GM23248 (cell line): ENCODE results near the gene SOX6. TPM values are rescaled to one million over a fixed set of nuclear protein-coding genes. Genes with fewer than 3 reads are reported as not detected.

ENCODE experiments used
- DNase-seq: peaks from one replicate; pipeline ENCODE4 v3.0.0-alpha.2; 2015
- H2AFZ ChIP-seq: fragments of 200-600 bp; sonication (generic); 2 replicates; pipeline ENCODE4 v1.6.1; 2016; ENCODE audit warnings: antibody characterized with exemption
- H3F3A ChIP-seq: fragments of 200-600 bp; sonication (generic); 2 replicates; pipeline ENCODE4 v1.6.1; 2016; ENCODE audit warnings: mild to moderate bottlenecking, antibody characterized with exemption, mixed run types; ENCODE audit not compliant: insufficient read depth
- H3K27ac ChIP-seq: fragments of 200-600 bp; sonication (generic); 2 replicates; pipeline ENCODE4 v1.5.1; 2016; ENCODE audit warnings: mild to moderate bottlenecking
- H3K27me3 ChIP-seq: fragments of 200-600 bp; sonication (generic); replicated peaks from 2 replicates; pipeline ENCODE4 v1.6.1; 2016; ENCODE audit warnings: mild to moderate bottlenecking; ENCODE audit not compliant: insufficient read depth
- H3K36me3 ChIP-seq: fragments of 200-600 bp; sonication (generic); 2 replicates; pipeline ENCODE4 v1.6.1; 2016; ENCODE audit warnings: low read depth, mild to moderate bottlenecking
- H3K4me1 ChIP-seq: fragments of 200-600 bp; sonication (generic); 2 replicates; pipeline ENCODE4 v1.6.1; 2016; ENCODE audit warnings: mild to moderate bottlenecking; ENCODE audit not compliant: insufficient read depth
- H3K4me2 ChIP-seq: fragments of 200-600 bp; sonication (generic); one replicate; pipeline ENCODE4 v1.6.1; 2016; ENCODE audit warnings: mild to moderate bottlenecking; ENCODE audit not compliant: unreplicated experiment
- H3K4me3 ChIP-seq: fragments of 200-600 bp; sonication (generic); 2 replicates; pipeline ENCODE4 v1.5.1; 2016; ENCODE audit warnings: mild to moderate bottlenecking
- H3K79me2 ChIP-seq: fragments of 200-600 bp; sonication (generic); 2 replicates; pipeline ENCODE4 v1.6.1; 2016; ENCODE audit warnings: mild to moderate bottlenecking; ENCODE audit not compliant: insufficient read depth
- H3K9ac ChIP-seq: fragments of 200-600 bp; sonication (generic); 2 replicates; pipeline ENCODE4 v1.6.1; 2016; ENCODE audit warnings: mild to moderate bottlenecking
- H3K9me2 ChIP-seq: fragments of 200-600 bp; sonication (generic); 2 replicates; pipeline ENCODE4 v1.6.1; 2016; ENCODE audit warnings: mixed run types, mild to moderate bottlenecking, moderate library complexity; ENCODE audit not compliant: insufficient read depth
- H3K9me3 ChIP-seq: fragments of 200-600 bp; sonication (generic); one replicate; pipeline ENCODE4 v1.6.1; 2017; ENCODE audit warnings: low read depth
- H4K20me1 ChIP-seq: fragments of 200-600 bp; sonication (generic); 2 replicates; pipeline ENCODE4 v1.6.0; 2016; ENCODE audit not compliant: insufficient read depth
- EZH2 ChIP-seq: fragments of 200-600 bp; sonication (generic); IDR thresholded peaks from 2 replicates; pipeline ENCODE4 v1.6.1; 2018; ENCODE audit warnings: antibody characterized with exemption, mild to moderate bottlenecking; ENCODE audit not compliant: insufficient read depth, poor library complexity, severe bottlenecking
- EZH2phosphoT487 ChIP-seq: fragments of 200-600 bp; sonication (generic); IDR thresholded peaks from 2 replicates; pipeline ENCODE4 v1.6.1; 2018; ENCODE audit warnings: antibody characterized with exemption, moderate library complexity, mild to moderate bottlenecking, low read depth; ENCODE audit not compliant: insufficient read depth
- WGBS, 2 experiments: methylation state at CpG; one replicate each; pipeline ENCODE4 v1.1.6; 2015 to 2017; ENCODE audit warnings: low lambda C conversion rate in 2 of 2, low coverage in 1 of 2; ENCODE audit errors: missing lambda C conversion rate in 2 of 2; 5-methylcytosine and 5-hydroxymethylcytosine counted together
- in situ Hi-C: fragments of 300-500 bp; cut with MboI; formaldehyde crosslinking; loops from 2 replicates; pipeline ENCODE4 v1.15.0; 2020
- polyA plus RNA-seq: library from polyadenylated mRNA; unstranded; fragments of >200 nt; fragmentation: Nextera tagmentation; extraction: Ambion mirVana; gene quantifications from 2 replicates; pipeline ENCODE4 v1.2.1, GENCODE V29; 2016
- total RNA-seq: library from RNA; depleted of rRNA; stranded (reverse); fragments of >200 nt; shearing (Covaris generic); gene quantifications from 2 replicates; pipeline ENCODE4 v1.2.3, GENCODE V29; 2014

The SOX6 gene
- total and polyA plus RNA-seq, 2 experiments from 2014 or later: under 0.01 to 0.49 TPM

GRCh38 chr11:15933886-15934625, 422.3 kb downstream of the SOX6 start:
- H3K4me3 ChIP-seq: no peak overlapping the region
- H2AFZ ChIP-seq: no peak overlapping the region
- peaks cover 4% of the 10 kb centered on the region for H3K27me3 ChIP-seq
- H3K4me2 ChIP-seq: no peak overlapping the region
- no peak for DNase-seq
- 34 to 37% methylated on average over 7 of the region's 7 CpGs for WGBS, 2 experiments
- no peaks in the 10 kb centered on the region for H3K9me2 ChIP-seq
- no peaks in the 10 kb centered on the region for H3F3A ChIP-seq
- TF ChIP-seq EZH2: no peak
- no peak for TF ChIP-seq EZH2phosphoT487
- no peaks in the 10 kb centered on the region for H3K36me3 ChIP-seq
- H3K9me3 ChIP-seq: no peaks in the 10 kb centered on the region
- no peaks in the 10 kb centered on the region for H3K4me1 ChIP-seq
- H4K20me1 ChIP-seq: no peaks in the 10 kb centered on the region
- no peak overlapping the region for H3K27ac ChIP-seq
- in situ Hi-C loops: no loop called here
- no peaks in the 10 kb centered on the region for H3K79me2 ChIP-seq
- H3K9ac ChIP-seq: no peak overlapping the region

GRCh38 chr11:15932417-15932816, 423.9 kb downstream of the SOX6 start:
- no peak for TF ChIP-seq EZH2
- TF ChIP-seq EZH2phosphoT487: no peak
- no peak overlapping the region for H2AFZ ChIP-seq
- H3F3A ChIP-seq: no peaks in the 10 kb centered on the region
- H3K9ac ChIP-seq: no peak overlapping the region
- no peaks in the 10 kb centered on the region for H3K9me2 ChIP-seq
- DNase-seq: no peak
- no peaks in the 10 kb centered on the region for H3K4me1 ChIP-seq
- H3K79me2 ChIP-seq: no peaks in the 10 kb centered on the region
- no peaks in the 10 kb centered on the region for H3K36me3 ChIP-seq
- 21 to 31% methylated on average over 3 of the region's 3 CpGs for WGBS, 2 experiments
- H3K4me2 ChIP-seq: no peak overlapping the region
- no peaks in the 10 kb centered on the region for H4K20me1 ChIP-seq
- H3K27me3 ChIP-seq: peaks cover 8% of the 10 kb centered on the region
- in situ Hi-C loops: no loop called here
- H3K9me3 ChIP-seq: no peaks in the 10 kb centered on the region
- no peak overlapping the region for H3K4me3 ChIP-seq
- H3K27ac ChIP-seq: no peak overlapping the region

GRCh38 chr11:15931497-15931896, 424.8 kb downstream of the SOX6 start:
- in situ Hi-C loops: no loop called here
- 16 to 19% methylated on average over 2 of the region's 2 CpGs for WGBS, 2 experiments
- H3F3A ChIP-seq: no peaks in the 10 kb centered on the region

GRCh38 chr11:15930442-15931025, 425.8 kb downstream of the SOX6 start:
- no peaks in the 10 kb centered on the region for H3F3A ChIP-seq
- in situ Hi-C loops: no loop called here
- no peaks in the 10 kb centered on the region for H3K36me3 ChIP-seq
- no peak overlapping the region for H2AFZ ChIP-seq
- no peak overlapping the region for H3K27ac ChIP-seq
- 28 to 30% methylated on average over 6 of the region's 6 CpGs for WGBS, 2 experiments
- TF ChIP-seq EZH2phosphoT487: no peak
- no peak for TF ChIP-seq EZH2
- peaks cover 4% of the 10 kb centered on the region; the same call in 1 of the 2 replicates for H3K27me3 ChIP-seq
- no peak for DNase-seq
- no peaks in the 10 kb centered on the region for H3K4me1 ChIP-seq
- H3K4me2 ChIP-seq: no peak overlapping the region
- H3K4me3 ChIP-seq: no peak overlapping the region
- no peaks in the 10 kb centered on the region for H3K9me3 ChIP-seq
- no peaks in the 10 kb centered on the region for H3K79me2 ChIP-seq
- no peaks in the 10 kb centered on the region for H3K9me2 ChIP-seq
- no peaks in the 10 kb centered on the region for H4K20me1 ChIP-seq
- H3K9ac ChIP-seq: no peak overlapping the region

More at GRCh38 chr11:15931497-15931896, 424.8 kb downstream of the SOX6 start:
- no peak overlapping the region for H2AFZ ChIP-seq
- H3K4me3 ChIP-seq: no peak overlapping the region
- H3K79me2 ChIP-seq: no peaks in the 10 kb centered on the region
- H3K9ac ChIP-seq: no peak overlapping the region
- H3K4me1 ChIP-seq: no peaks in the 10 kb centered on the region
- no peak overlapping the region for H3K4me2 ChIP-seq
- H3K9me2 ChIP-seq: no peaks in the 10 kb centered on the region
- H3K36me3 ChIP-seq: no peaks in the 10 kb centered on the region
- H3K9me3 ChIP-seq: no peaks in the 10 kb centered on the region
- DNase-seq: no peak
- H4K20me1 ChIP-seq: no peaks in the 10 kb centered on the region
- peaks cover 4% of the 10 kb centered on the region for H3K27me3 ChIP-seq
- no peak overlapping the region for H3K27ac ChIP-seq
- TF ChIP-seq EZH2phosphoT487: no peak
- no peak for TF ChIP-seq EZH2
